Iris pigment epithelial cell (primary cell): Measurements from ENCODE around the gene BMP5.
"Not testable (repeated sequence)": the region's sequence is repeated elsewhere in the genome, so short reads cannot be mapped to it uniquely, and the experiment has no call there.

Experiments used
- DNase-seq: peaks from one replicate; pipeline ENCODE4 v3.0.0-alpha.2; 2011; ENCODE audit warnings: low read depth

BMP5 gene

GRCh38 chr6:55875400-55875799 lies at the start of gene BMP5:
BMP5 (minus strand) TSS chr6:55875590; CDS start chr6:55874865, 725 bp downstream.
- peak; percentile 69 for DNase-seq

DNA sequence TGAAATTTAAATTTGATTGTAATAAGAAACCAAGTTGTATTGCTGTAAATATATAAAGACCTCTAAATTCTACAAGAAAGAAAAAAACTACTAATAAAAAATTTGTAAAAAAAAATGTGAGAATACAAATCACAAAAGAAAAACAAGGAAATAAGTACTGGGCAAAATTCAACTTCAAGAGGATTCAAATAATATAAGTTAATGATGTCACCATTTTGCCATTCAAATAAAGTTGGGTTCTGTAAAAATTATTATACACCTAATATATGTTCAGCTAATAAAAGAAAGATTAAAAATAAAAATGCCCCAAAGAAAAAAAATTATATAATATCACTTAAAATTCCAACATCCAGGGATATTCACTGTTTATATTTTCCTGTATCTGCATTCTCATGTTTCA lies 47.0 kb upstream of the BMP5 start:
- no peak for DNase-seq

DNA sequence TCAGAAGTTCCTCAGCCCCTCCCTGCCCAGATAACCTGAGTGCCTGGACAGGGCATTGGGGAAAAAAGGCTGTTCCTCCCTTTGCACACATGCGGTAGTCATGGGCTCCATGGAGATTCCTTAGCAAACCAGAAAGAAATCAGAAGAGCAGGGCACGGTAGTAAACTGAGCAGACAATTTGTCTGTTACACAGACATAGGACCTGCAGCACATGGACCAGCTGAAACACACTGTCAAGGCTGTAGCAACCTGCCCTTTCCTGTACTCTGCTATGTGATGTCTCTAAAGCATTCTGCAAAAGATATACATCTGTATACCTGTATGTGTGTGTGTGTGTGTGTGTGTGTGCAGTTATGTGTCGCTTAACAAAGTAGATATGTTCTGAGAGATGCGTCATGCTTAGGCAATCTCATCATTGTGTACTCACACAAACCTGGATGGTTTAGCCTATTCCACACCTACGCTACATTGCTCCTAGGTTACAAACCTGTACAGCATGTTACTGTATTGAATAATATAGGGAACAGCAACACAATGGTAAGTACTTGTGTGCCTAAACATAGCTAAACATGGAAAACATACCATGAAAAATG lies 44.4 kb upstream of the BMP5 start:
- DNase-seq = no peak

DNA sequence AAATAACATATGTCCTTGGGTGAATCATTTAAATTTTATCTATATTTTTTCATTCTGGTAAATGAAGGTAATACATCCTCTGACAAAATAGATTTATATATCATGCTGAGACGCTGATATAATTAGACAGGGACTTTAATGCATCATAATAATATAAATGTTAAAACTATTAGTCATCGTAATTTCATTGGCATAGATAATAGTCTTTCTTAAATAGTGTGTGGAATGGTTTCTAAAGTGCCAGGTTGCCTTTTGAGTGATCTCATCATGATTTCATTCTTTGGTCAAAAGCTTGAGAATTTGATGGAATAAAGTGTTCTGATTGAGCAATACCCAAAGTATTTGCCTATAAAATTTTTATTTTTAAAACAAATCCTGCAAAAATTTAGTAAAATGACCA lies 43.2 kb upstream of the BMP5 start:
- DNase-seq = peak; percentile 89

DNA sequence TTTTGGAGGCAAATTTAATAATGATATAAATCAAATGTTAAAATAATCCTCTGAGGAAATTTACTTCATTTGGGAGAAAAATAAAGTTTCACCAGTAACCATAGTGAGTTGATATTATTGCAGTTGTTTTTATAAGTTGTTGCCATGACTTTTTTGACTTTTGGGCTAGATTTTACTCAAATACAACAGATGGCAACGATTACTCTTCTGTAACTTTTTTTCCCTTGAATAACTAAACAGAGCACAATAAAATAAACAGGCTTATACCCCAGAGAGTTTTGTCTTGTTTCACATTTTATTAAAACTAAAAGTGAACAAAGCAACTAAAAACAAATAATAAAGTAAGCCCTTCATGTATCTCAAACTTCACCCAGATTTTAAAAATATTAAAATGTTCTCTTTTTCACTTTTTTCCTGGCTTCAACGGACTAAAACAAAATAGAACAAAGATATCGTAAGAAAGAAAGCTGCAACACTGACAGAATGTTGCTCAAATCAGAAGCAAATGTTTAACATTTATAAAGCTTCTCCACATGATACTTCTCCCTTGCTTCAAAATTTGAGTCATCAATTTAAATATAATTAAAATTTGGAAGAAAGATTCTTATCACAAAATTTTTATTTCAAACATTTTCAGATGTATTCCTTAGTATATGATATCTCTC lies 42.5 kb upstream of the BMP5 start:
- no peak for DNase-seq

DNA sequence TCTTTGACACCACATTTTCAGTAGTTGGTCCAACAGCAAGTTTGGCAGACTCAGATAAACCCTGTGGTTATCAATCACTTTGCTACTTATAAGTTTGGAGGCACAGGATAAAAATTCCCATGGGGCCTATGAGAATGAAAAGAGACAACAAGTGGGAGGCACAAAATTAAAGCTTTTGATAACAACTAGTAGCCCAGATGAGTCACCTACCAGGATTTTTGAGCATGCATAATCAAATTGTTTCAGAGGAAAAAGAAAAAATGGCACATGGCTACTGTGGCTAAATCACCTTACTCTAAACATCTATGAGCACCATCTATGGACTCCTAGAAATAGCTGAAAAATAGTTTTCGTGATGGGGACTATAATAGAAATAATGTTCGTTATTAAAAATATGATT lies 40.8 kb upstream of the BMP5 start:
- DNase-seq = peak; percentile 73

- DNase-seq = no peak
Measured at GRCh38 chr6:55913228-55914195, 38.1 kb upstream of the BMP5 start.

DNA sequence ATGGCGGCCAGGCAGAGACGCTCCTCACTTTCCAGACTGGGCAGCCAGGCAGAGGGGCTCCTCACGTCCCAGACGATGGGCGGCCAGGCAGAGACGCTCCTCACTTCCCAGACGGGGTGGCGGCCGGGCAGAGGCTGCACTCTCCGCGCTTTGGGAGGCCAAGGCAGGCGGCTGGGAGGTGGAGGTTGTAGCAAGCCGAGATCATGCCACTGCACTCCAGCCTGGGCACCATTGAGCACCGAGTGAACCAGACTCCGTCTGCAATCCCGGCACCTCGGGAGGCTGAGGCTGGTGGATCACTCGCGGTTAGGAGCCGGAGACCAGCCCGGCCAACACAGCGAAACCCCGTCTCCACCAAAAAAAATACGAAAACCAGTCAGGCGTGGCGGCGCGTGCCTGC lies 35.1 kb upstream of the BMP5 start:
- not testable (repeated sequence) for DNase-seq

DNA sequence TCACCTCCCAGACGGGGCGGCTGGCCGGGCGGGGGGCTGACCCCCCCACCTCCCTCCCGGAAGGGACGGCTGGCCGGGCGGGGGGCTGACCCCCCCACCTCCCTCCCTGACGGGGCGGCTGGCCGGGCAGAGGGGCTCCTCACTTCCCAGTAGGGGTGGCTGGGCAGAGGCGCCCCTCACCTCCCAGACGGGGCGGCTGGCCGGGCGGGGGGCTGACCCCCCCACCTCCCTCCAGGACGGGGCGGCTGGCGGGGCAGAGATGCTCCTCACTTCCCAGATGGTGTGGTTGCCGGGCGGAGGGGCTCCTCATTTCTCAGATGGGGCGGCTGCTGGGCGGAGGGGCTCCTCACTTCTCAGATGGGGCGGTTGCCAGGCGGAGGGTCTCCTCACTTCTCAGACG lies 34.5 kb upstream of the BMP5 start:
- DNase-seq = not testable (repeated sequence)

DNA sequence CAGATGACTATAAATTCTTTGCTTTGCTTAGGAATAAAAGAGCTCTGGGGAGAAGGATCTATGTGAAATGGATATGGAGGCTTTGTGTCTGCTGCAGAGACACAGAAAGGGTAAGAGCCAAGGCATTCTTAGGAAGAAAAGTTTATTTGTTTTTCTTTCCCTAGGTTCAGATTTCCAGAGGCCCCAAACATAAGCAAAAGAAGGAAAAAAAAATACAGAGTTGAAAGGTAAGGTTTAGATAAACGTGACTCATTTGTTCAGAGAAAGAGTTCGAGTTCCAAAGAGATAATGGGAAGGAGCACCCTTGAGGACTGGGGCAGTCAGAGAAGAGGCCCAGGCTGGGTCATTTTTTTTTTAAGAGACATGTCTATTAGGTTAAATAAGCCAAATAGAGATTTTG lies 27.4 kb upstream of the BMP5 start:
- peak; percentile 46 for DNase-seq

- no peak for DNase-seq
Measured at GRCh38 chr6:55901765-55902270, 26.4 kb upstream of the BMP5 start.

DNA sequence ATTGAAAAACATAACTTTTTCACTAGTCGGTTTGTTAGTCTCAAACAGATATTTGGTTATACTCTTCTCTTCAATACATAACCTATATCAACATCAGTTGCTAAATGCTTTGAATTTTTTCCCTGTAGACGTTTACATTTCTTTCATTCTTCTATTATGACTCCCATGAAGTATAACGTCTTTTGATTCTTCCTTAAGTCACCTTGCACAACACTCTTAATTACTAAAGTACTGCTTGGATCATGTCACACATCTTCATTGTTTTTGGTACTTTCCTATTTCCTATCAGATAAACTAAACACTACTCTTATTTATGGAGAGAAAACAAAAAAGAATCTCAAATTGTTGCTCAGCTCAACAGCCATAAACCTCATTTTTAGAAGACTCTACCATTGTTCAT lies 23.0 kb upstream of the BMP5 start:
- DNase-seq = peak; percentile 83

GRCh38 chr6:55897346-55897745 lies 22.0 kb upstream of the BMP5 start:
- peak; percentile 31 for DNase-seq

DNA sequence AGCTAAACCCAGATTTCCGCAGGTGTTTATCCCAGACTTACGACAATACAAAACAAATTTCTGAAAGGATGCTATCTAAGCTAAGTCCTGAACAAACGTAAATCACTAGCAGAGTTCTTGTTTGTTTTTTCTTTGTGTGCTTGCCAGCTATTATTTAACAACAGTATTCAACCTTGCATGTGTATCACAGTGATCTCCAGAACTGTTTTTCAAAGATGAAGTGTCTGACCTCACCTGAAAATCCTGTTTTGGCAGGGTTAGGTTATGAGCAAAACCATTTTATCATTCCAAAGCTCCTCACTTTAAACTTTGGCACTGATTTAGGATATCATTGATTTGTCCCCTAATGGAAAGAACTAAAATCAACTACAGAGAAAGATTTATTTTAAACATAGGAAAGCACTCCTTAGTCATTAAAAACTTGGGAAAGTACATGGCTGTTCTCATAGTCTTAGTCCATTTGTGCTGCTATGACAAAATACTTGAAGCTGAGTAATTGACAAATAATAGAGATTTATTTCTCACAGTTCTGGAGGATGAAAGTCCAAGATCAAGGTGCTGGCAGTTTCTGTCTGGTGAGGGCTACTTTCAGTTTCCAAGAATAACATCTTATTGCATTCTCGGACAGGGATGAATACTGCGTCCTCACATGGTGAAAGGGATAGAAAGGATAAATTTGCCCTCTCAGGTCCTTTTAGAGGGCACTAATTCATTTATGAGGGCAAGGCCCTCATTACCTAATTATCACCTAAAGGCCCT lies 20.8 kb upstream of the BMP5 start:
- DNase-seq = peak; percentile 38

- DNase-seq = no peak
Measured at GRCh38 chr6:55892749-55893357, 17.5 kb upstream of the BMP5 start.

DNA sequence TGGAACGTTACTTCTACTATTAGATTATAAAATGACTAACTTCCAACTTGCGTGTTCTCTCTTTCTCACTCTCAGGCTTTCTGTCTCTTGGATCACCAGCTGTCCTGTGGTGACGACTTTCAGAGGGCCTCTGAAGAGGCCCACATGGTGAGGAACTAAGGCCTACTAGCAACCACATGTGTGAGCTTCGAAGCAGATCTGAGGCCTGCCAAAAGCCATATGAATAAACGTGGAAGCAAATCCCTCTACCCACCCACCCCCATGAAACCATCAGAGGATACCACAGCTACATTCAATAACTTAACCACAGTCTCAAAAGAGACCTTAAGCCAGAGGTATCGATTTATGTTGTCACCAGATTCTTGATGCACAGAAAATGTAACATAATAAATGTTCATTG lies 13.5 kb upstream of the BMP5 start:
- DNase-seq = no peak

DNA sequence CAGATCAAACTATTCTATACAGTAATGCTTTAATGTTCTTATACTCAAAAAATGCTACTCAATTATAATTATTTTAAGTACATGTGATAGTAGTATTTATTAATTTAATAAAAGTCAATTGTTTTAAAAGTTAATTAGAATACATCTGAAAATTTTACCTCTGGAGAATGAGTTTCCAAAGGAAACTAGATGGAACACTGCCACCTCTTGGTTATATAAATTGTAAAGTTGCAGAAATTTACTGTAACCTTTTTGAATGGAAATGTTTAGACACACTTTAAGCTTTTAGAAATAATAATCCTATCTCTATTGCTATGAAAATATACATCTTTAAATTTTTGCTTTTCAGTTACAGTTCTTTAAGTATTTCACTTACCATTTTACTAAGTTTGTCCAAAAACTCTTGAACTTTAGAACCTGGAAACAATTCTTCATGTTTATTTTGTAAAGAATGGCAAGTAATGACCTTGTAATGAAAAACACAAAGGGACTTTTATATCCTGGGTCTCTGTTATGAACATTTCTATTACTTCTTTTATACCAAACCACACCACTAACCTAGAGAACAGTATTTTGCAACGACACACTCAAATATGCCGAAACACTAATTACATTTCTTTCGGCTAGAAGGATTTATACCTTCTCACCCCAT lies 10.9 kb upstream of the BMP5 start:
- peak; percentile 41 for DNase-seq

- DNase-seq = peak; percentile 94
Measured at GRCh38 chr6:55882718-55883569, 7.6 kb upstream of the BMP5 start.

- no peak for DNase-seq
Measured at GRCh38 chr6:55877283-55877682, 1.9 kb upstream of the BMP5 start.

- DNase-seq = no peak
Measured at GRCh38 chr6:55874316-55874715, 1.1 kb downstream of the BMP5 start.
